GM12875 (cell line): ENCODE measurements around the gene FIGNL2.

Source experiments
- H3K4me3 ChIP-seq: one replicate; pipeline ENCODE4 v1.5.1; 2011; ENCODE audit warnings: low read depth, low read length, control low read depth
- TF ChIP-seq, protein P1 (sequence below): IDR thresholded peaks from 2 replicates; pipeline ENCODE4 v1.5.1; 2011; ENCODE audit warnings: low read depth, mild to moderate bottlenecking, control low read depth, inconsistent platforms, low read length, moderate library complexity, borderline replicate concordance; ENCODE audit not compliant: insufficient read depth

Gene FIGNL2

DNA sequence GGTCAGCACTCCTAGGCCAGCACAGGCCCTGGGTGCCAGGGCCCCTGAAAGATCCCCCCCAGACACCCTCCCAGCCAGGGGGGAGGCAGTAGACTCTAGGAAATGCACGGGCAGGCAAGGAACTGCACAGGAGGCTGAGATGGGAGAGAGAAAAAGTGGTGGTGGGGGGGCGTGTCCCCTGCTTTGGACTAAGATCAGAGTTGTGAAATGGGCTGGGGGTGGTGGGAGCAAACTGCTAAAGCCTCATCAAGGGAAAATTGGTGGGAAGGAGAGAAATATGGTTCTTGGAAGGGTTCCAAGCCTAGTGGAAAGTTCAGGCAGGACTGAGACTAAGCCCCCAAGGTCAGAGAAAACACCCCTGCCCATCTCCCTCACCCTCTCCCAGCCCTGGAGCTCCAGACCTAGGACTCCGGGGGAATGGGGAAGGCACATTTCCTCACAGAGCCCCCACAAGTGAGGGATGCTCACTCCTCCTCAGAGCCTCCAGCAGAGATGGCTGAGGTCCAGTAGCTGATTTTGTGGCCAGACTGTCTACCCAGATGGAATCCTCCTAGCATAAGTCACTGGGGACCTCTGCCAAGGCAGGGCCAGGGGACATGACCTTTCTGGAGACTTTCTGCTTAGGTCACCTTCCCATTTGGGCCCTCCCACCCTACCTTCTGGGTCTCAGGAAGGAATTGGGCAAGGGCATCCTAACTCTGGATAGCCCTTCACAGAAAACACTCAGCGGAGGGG lies 29.8 kb downstream of the FIGNL2 start:
- H3K4me3 ChIP-seq: no peak overlapping the region
- TF ChIP-seq, protein P1, sequence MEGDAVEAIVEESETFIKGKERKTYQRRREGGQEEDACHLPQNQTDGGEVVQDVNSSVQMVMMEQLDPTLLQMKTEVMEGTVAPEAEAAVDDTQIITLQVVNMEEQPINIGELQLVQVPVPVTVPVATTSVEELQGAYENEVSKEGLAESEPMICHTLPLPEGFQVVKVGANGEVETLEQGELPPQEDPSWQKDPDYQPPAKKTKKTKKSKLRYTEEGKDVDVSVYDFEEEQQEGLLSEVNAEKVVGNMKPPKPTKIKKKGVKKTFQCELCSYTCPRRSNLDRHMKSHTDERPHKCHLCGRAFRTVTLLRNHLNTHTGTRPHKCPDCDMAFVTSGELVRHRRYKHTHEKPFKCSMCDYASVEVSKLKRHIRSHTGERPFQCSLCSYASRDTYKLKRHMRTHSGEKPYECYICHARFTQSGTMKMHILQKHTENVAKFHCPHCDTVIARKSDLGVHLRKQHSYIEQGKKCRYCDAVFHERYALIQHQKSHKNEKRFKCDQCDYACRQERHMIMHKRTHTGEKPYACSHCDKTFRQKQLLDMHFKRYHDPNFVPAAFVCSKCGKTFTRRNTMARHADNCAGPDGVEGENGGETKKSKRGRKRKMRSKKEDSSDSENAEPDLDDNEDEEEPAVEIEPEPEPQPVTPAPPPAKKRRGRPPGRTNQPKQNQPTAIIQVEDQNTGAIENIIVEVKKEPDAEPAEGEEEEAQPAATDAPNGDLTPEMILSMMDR: no peak

DNA sequence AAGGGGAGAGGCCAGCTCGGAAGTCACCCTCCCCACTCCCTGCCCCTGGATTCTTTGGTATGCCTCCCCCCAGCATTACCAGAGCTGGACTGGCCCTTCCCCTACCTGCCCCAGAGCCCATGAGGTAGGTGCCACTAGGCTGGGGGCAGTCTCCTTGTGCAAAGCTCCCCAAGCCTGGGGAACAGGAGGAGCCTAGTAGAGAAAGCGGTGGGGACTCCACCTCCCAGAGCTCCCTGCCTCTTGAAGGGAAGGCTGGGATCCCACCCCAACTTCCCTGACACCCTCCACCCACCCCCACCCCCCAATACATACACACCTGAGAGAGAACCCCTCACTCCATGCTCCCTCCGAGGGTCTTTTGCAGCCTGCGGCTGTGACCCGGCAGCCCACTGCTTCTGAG lies 30.4 kb downstream of the FIGNL2 start:
- TF ChIP-seq, protein P1: no peak
- H3K4me3 ChIP-seq: no peak overlapping the region

DNA sequence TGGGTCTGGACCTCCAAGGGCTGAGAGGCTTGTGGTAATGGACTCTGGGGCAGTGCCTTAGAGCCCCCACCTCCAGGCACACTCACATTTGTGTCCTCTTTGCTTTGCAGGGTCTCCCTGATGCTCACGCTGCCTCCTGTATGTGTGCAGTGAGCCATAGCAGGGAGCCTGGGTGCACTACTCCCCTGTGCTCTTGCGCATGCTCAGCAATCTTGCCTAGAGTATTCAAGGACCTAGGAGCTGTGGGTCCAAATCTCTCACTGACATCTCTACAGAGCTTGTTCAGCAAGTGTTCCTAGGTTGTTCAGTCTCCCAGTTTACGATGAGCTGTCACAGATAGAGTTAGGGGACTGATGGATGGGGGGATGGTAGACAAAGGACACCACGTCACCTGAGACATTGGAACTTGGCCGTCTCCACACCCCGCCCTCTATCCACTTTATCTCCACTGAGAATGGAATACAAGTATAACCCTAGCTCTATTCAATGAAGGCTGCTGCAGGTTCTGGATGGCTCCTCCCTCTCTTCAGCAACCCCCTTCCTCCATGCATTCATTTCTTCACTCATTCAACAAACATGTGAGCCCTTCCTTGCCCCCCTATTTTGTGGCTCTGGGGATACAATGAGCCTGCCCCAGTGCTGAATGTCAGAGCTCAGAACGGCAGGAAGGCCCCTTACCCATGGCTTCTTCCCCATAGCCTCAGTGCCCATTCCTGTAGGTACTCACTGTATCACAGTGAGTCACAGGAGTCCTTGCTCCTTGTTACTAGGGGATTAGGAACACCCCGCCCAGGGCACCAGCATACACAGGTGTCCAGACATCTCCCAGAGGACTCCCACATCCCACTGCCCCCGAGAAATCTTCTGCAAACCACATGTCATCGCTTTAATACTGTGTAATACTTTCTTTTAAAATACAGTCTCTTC lies 31.2 kb downstream of the FIGNL2 start:
- H3K4me3 ChIP-seq: no peak overlapping the region
- TF ChIP-seq, protein P1: no peak

DNA sequence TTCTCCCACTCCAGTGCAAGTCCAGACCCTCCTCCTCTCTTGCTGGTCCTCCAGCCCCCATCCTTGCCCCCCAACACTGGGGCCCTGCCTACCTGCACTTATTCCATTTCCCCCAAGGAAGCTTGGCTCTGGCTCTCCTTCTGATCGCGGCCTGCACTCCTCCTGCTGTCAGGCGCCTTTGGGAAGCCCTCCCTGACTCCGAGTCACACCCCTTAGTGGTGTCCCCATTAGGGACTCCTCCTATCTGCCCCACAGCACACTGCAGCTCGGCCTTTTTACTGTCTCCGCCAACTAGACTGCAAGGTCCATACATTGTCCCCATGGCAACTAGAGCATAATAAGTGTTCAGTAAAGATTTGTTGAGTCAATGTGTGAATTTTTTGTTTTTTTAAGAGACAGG lies 32.9 kb downstream of the FIGNL2 start:
- H3K4me3 ChIP-seq: no peak overlapping the region
- TF ChIP-seq, protein P1: no peak

DNA sequence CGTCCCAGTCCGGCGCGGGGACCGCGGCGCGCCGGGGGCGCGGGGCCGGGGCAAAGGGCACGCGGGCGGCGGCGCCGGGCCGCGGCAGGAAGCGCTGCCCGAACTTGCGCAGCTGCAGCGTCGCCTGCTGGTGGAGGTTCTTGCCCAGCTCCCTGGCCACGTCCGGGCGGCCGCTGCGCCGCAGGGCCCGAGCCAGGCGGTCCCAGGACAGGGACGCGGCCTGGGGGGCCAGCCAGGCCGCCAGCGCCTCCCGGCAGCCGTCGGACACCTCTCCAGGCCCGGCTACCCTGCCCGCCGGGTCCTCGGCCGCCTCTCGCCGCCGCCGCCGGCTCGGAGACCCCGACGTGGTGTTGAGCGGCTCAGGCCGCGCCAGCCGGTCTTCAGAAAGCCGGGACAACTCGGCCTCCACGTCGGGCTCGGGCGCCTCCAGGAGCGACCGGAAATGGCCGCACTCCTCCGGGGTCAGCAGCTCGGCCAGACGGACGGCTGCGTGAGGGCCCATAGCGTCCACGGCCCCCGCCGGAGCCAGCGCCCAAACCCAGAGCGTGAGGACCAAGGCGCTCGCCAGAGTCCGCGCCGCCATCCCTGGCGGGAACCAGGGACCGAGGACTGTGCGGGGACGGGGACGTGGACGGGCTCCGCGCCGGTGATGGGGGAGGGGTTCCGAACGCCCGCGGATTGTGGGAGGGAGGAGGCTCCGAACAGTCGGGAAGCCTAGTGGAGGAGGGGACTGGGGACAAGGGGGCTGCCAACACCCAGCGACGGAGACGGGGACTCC lies 34.0 kb downstream of the FIGNL2 start:
- TF ChIP-seq, protein P1: peak; percentile 79
- no peak overlapping the region for H3K4me3 ChIP-seq

DNA sequence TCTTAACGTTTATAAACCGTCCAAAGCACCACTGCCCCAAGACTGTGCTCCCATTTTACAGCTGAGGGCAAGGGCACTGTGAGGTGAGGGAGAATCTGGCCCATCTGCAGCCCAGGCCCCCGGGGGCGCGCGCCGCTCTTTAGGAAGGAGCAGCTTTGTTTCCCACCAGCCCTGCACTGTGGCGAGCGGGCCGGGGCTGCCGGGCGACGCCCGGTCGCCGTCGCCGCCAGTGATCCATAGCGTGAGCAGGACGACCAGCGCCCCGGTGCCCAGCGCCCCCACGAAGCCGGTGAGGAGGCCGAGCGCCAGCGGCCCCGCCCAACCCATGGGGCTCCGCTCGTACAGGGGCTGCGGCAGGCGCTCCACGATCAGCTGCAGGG lies 34.6 kb downstream of the FIGNL2 start:
- TF ChIP-seq, protein P1: no peak
- no peak overlapping the region for H3K4me3 ChIP-seq
